H9 (cell line): ENCODE results near the gene OTOS. TPM values are rescaled to one million over a fixed set of nuclear protein-coding genes. Genes with fewer than 3 reads are reported as not detected.

Source experiments
- DNase-seq: peaks from one replicate; pipeline ENCODE4 v3.0.0-alpha.2; 2017
- H2AFZ ChIP-seq: one replicate; pipeline ENCODE4 v1.6.1; 2013; ENCODE audit warnings: mild to moderate bottlenecking, low read length, control low read depth, moderate library complexity
- H2AK5ac ChIP-seq: 2 replicates; pipeline ENCODE4 v1.6.1; 2013; ENCODE audit warnings: low read length, control low read depth, mixed read lengths; ENCODE audit not compliant: insufficient read length
- H2BK120ac ChIP-seq: one replicate; pipeline ENCODE4 v1.6.1; 2013; ENCODE audit warnings: low read depth, mild to moderate bottlenecking, low read length, control low read depth, inconsistent platforms; ENCODE audit not compliant: poor library complexity, severe bottlenecking
- H2BK12ac ChIP-seq: 2 replicates; pipeline ENCODE4 v1.6.1; 2013; ENCODE audit warnings: low read length, control low read depth, mixed read lengths, low read depth; ENCODE audit not compliant: insufficient read length
- H2BK15ac ChIP-seq: 2 replicates; pipeline ENCODE4 v1.6.1; 2013; ENCODE audit warnings: low read depth, low read length, control low read depth
- H2BK20ac ChIP-seq: one replicate; pipeline ENCODE4 v1.6.1; 2013; ENCODE audit warnings: low read depth, mild to moderate bottlenecking, low read length, control low read depth, inconsistent platforms; ENCODE audit not compliant: poor library complexity, severe bottlenecking
- H2BK5ac ChIP-seq: 2 replicates; pipeline ENCODE4 v1.6.1; 2013; ENCODE audit warnings: low read length, control low read depth, mixed read lengths; ENCODE audit not compliant: insufficient read length
- H3K14ac ChIP-seq: 2 replicates; pipeline ENCODE4 v1.6.1; 2013; ENCODE audit warnings: low read length, control low read depth; ENCODE audit not compliant: insufficient read depth
- H3K18ac ChIP-seq: 2 replicates; pipeline ENCODE4 v1.6.1; 2013; ENCODE audit warnings: low read depth, mild to moderate bottlenecking, mixed read lengths, low read length, control low read depth; ENCODE audit not compliant: insufficient read length
- H3K23ac ChIP-seq: 2 replicates; pipeline ENCODE4 v1.6.1; 2013; ENCODE audit warnings: low read length, control low read depth, mixed read lengths, low read depth; ENCODE audit not compliant: insufficient read length
- H3K23me2 ChIP-seq: 2 replicates; pipeline ENCODE4 v1.6.1; 2013; ENCODE audit warnings: low read depth, mild to moderate bottlenecking, mixed read lengths, low read length, control low read depth; ENCODE audit not compliant: insufficient read length, poor library complexity, severe bottlenecking
- H3K27ac ChIP-seq: 2 replicates; pipeline ENCODE4 v1.5.1; 2013; ENCODE audit warnings: low read length, control low read depth, mixed read lengths, low read depth; ENCODE audit not compliant: insufficient read length
- H3K27me3 ChIP-seq: 2 replicates; pipeline ENCODE4 v1.6.1; 2013; ENCODE audit warnings: low read length, control low read depth, inconsistent platforms; ENCODE audit not compliant: insufficient read depth
- H3K4ac ChIP-seq: 2 replicates; pipeline ENCODE4 v1.6.1; 2013; ENCODE audit warnings: low read depth, mild to moderate bottlenecking, control low read depth, inconsistent platforms, low read length, moderate library complexity
- H3K4me1 ChIP-seq: 2 replicates; pipeline ENCODE4 v1.6.1; 2013; ENCODE audit warnings: low read length, control low read depth, inconsistent platforms; ENCODE audit not compliant: insufficient read depth
- H3K4me2 ChIP-seq: 2 replicates; pipeline ENCODE4 v1.6.1; 2013; ENCODE audit warnings: low read length, control low read depth, mixed read lengths; ENCODE audit not compliant: insufficient read length, insufficient read depth
- H3K56ac ChIP-seq: 2 replicates; pipeline ENCODE4 v1.6.1; 2013; ENCODE audit warnings: low read depth, mild to moderate bottlenecking, mixed read lengths, low read length, control low read depth; ENCODE audit not compliant: insufficient read length
- H3K79me1 ChIP-seq: 2 replicates; pipeline ENCODE4 v1.6.1; 2013; ENCODE audit warnings: low read depth, mild to moderate bottlenecking, moderate library complexity, low read length, control low read depth, inconsistent platforms; ENCODE audit not compliant: insufficient read depth, poor library complexity, severe bottlenecking
- H3K79me2 ChIP-seq: 2 replicates; pipeline ENCODE4 v1.6.1; 2013; ENCODE audit warnings: low read length, control low read depth, inconsistent platforms; ENCODE audit not compliant: insufficient read depth
- H3K9ac ChIP-seq: 2 replicates; pipeline ENCODE4 v1.6.1; 2013; ENCODE audit warnings: low read length, control low read depth, mixed read lengths; ENCODE audit not compliant: insufficient read length; ENCODE audit errors: extremely low read depth
- H3K9me3 ChIP-seq: one replicate; pipeline ENCODE4 v1.6.1; 2013; ENCODE audit warnings: low read depth, low read length, inconsistent platforms; ENCODE audit not compliant: control insufficient read depth
- H3T11ph ChIP-seq: one replicate; pipeline ENCODE4 v1.6.1; 2013; ENCODE audit warnings: mild to moderate bottlenecking, low read length, control low read depth, inconsistent platforms
- H4K20me1 ChIP-seq: one replicate; pipeline ENCODE4 v1.6.1; 2013; ENCODE audit not compliant: control insufficient read depth, insufficient read length, insufficient read depth
- H4K5ac ChIP-seq: 2 replicates; pipeline ENCODE4 v1.6.1; 2013; ENCODE audit warnings: low read depth, mild to moderate bottlenecking, mixed read lengths, low read length, control low read depth; ENCODE audit not compliant: insufficient read length
- H4K8ac ChIP-seq: replicated peaks from 2 replicates; pipeline ENCODE4 v1.6.1; 2013; ENCODE audit warnings: low read length, control low read depth, mixed read lengths, low read depth; ENCODE audit not compliant: insufficient read length
- H4K91ac ChIP-seq: 2 replicates; pipeline ENCODE4 v1.6.1; 2013; ENCODE audit warnings: low read depth, mild to moderate bottlenecking, moderate library complexity, mixed read lengths, low read length, control low read depth; ENCODE audit not compliant: insufficient read length
- H3K27ac Mint-ChIP-seq, 3 experiments: 2 replicates in 2 of 3; 3 replicates in 1 of 3; pipeline ENCODE4 v1.8.0; 2020 to 2021; ENCODE audit warnings: mixed read lengths in 3 of 3, mild to moderate bottlenecking in 1 of 3, moderate library complexity in 1 of 3
- H3K27me3 Mint-ChIP-seq: 2 replicates; pipeline ENCODE4 v1.8.0; 2021; ENCODE audit warnings: low read depth, mild to moderate bottlenecking, moderate library complexity, mixed read lengths
- H3K36me3 Mint-ChIP-seq, 3 experiments: 2 replicates in 2 of 3; 3 replicates in 1 of 3; pipeline ENCODE4 v1.8.0; 2020 to 2021; ENCODE audit warnings: low read depth in 3 of 3, mixed read lengths in 3 of 3; ENCODE audit not compliant: insufficient read depth in 1 of 3
- H3K4me1 Mint-ChIP-seq, 2 experiments: 2 replicates each; pipeline ENCODE4 v1.8.0; 2020; ENCODE audit warnings: mixed read lengths in 2 of 2
- H3K4me3 Mint-ChIP-seq, 2 experiments: 2 replicates in 1 of 2; 3 replicates in 1 of 2; pipeline ENCODE4 v1.8.0; 2020 to 2021; ENCODE audit warnings: mild to moderate bottlenecking in 2 of 2, mixed read lengths in 2 of 2, moderate library complexity in 1 of 2
- H3K9me3 Mint-ChIP-seq, 2 experiments: 2 replicates in 1 of 2; 3 replicates in 1 of 2; pipeline ENCODE4 v1.8.0; 2020; ENCODE audit warnings: mild to moderate bottlenecking in 2 of 2, mixed read lengths in 2 of 2, moderate library complexity in 1 of 2
- WGBS: extraction: QIAGEN DNeasy Blood & Tissue Kit; methylation state at CpG from one replicate; pipeline ENCODE4 v1.1.7; 2013; ENCODE audit warnings: missing lambda C conversion rate, low lambda C conversion rate, mixed read lengths; ENCODE audit not compliant: insufficient read length; ENCODE audit errors: extremely low coverage; 5-methylcytosine and 5-hydroxymethylcytosine counted together
- total RNA-seq: library from RNA; stranded (reverse); gene quantifications from 2 replicates; pipeline ENCODE4 v1.2.1, GENCODE V29; 2021
- TF ChIP-seq, protein P1 (sequence below): fragments of 200-600 bp; sonication (generic); conservative IDR thresholded peaks from 3 replicates; pipeline ENCODE4 v1.8.0; 2021; ENCODE audit warnings: antibody characterized with exemption, mild to moderate bottlenecking

The OTOS gene
- total RNA-seq, 1 experiment from 2014 or later: not detected

DNA sequence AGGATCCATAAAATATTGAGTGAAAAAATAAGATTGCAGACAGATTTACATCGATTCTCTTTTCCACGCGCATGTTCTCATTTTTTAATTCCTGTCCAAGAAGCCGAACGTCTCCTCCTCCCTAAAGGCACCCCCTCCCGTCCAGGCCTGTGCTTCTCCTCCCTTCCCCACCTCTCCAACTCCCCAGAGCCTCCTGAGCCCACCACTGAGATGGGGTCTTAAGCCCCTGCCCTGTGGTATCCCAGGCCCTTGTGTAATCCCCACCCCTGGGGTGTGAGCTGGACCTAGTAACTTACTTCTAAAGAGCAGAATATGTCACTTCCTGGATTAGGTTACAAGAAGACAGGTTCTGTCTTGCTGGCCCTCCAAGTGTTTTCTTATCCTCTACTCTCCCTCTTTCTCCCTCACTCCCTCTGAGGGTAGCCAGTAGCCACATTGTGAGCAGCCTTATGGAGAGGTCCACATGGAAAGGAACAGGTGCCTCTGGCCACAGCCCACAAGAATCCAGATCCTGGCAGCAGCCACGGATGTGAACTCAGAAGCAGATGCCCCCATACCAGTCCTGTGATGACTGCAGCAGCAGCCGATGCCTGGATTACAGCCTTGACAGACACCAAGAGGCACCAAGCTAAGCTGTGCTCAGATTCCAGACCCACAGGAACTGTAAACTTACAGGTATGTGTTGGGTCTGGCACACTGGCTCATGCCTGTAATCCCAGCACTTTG, 39.6 kb upstream of the OTOS start:
- WGBS: no CpG with 5 or more reads among the region's 8 CpGs
- Histone ChIP-seq H2BK120ac (no peak overlapping the region), H4K20me1 (no peaks in the 10 kb centered on the region), H3K56ac (no peak overlapping the region), H2BK20ac (no peak overlapping the region), H3K4ac (no peak overlapping the region), H3K9ac (no peak overlapping the region), H3K27ac (no peak overlapping the region), H3K18ac (no peak overlapping the region), H3K4me2 (no peak overlapping the region), H2BK12ac (no peak overlapping the region), H3K79me2 (no peaks in the 10 kb centered on the region), H4K91ac (no peak overlapping the region), H2AK5ac (no peak overlapping the region), H3K14ac (no peak overlapping the region), H3K79me1 (no peaks in the 10 kb centered on the region), H4K8ac (no peak overlapping the region), H2BK5ac (no peak overlapping the region), H3T11ph (no peak overlapping the region), H4K5ac (no peak overlapping the region), H3K9me3 (no peaks in the 10 kb centered on the region), H3K23me2 (no peaks in the 10 kb centered on the region), H2AFZ (no peak overlapping the region), H3K27me3 (no peaks in the 10 kb centered on the region), H3K4me1 (no peaks in the 10 kb centered on the region), H3K23ac (no peak overlapping the region), H2BK15ac (no peak overlapping the region)
- peaks cover 0 to 8% of the 10 kb centered on the region in 2 experiments; a peak in 1 of 4 replicates for H3K4me1 Mint-ChIP-seq
- DNase-seq: no peak
- H3K27me3 Mint-ChIP-seq: peaks cover 10% of the 10 kb centered on the region
- H3K36me3 Mint-ChIP-seq: no peaks in the 10 kb centered on the region; a peak in 1 of 7 replicates
- H3K27ac Mint-ChIP-seq: 0 out of 7 replicates have a peak overlapping the region, but pooled peaks of 1 of the 3 experiments have one; percentile 66
- H3K4me3 Mint-ChIP-seq: no peak overlapping the region
- peaks cover 0 to 3% of the 10 kb centered on the region in 2 experiments; a peak in 1 of 5 replicates for H3K9me3 Mint-ChIP-seq
- TF ChIP-seq, protein P1, sequence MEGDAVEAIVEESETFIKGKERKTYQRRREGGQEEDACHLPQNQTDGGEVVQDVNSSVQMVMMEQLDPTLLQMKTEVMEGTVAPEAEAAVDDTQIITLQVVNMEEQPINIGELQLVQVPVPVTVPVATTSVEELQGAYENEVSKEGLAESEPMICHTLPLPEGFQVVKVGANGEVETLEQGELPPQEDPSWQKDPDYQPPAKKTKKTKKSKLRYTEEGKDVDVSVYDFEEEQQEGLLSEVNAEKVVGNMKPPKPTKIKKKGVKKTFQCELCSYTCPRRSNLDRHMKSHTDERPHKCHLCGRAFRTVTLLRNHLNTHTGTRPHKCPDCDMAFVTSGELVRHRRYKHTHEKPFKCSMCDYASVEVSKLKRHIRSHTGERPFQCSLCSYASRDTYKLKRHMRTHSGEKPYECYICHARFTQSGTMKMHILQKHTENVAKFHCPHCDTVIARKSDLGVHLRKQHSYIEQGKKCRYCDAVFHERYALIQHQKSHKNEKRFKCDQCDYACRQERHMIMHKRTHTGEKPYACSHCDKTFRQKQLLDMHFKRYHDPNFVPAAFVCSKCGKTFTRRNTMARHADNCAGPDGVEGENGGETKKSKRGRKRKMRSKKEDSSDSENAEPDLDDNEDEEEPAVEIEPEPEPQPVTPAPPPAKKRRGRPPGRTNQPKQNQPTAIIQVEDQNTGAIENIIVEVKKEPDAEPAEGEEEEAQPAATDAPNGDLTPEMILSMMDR: no peak
